Measurements from ENCODE around the gene PITRM1. TPM values are rescaled to one million over a fixed set of nuclear protein-coding genes. Genes with fewer than 3 reads are reported as not detected.
A peak's percentile ranks its signal among the peaks of the same experiment; 100 is the strongest.

PITRM1 gene
- total RNA-seq, 6 donors from 2014 or later, result 63.4 to 216 (median 77.5) TPM

DNA sequence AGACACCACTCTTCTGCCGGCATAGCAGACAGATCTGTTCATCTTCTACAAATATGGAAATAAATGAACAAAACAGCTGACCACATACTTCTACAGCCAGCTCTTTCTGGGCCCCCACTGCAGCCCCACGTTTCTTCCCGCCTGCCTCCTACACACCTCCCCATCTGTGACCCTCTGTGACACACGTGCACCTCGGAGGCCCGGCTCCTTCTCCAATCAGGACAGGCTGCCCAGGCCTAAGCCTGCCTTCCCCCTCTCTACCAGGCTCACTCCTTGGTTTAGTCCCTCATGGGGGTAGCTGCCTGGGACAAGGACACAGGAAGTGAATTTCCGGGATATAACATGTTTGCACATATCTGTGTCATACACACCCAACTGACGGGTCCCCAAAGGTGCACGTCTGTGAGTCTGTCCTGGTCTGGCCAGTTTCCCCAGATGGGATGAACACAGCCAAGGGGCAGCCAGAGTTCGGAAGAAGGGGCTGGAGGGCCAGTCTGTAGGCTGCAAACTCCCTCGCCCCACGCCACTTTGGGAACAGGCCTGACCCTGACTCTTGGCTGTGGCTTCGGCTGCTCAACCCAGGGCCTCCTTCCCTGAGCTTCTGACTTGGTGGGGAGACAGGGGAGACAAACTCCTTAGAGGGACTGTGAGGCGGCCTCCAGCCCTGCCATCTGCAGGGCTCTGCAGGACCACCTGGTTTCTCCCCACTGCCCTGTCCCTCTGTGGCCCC, 30.3 kb downstream of the PITRM1 start:
- ATAC-seq (ENCODE audit: low FRiP score in 2 of 2), result no peak
- H3K4me3 ChIP-seq, result no peak overlapping the region
- H3K9me3 ChIP-seq, result no peaks in the 10 kb centered on the region
- TF ChIP-seq POLR2A (IDR thresholded peaks at IDR 0.05) (no peak), POLR2AphosphoS5 (IDR thresholded peaks at IDR 0.05) (no peak), EP300 (IDR thresholded peaks at IDR 0.05) (no peak)
- TF ChIP-seq, protein P1, sequence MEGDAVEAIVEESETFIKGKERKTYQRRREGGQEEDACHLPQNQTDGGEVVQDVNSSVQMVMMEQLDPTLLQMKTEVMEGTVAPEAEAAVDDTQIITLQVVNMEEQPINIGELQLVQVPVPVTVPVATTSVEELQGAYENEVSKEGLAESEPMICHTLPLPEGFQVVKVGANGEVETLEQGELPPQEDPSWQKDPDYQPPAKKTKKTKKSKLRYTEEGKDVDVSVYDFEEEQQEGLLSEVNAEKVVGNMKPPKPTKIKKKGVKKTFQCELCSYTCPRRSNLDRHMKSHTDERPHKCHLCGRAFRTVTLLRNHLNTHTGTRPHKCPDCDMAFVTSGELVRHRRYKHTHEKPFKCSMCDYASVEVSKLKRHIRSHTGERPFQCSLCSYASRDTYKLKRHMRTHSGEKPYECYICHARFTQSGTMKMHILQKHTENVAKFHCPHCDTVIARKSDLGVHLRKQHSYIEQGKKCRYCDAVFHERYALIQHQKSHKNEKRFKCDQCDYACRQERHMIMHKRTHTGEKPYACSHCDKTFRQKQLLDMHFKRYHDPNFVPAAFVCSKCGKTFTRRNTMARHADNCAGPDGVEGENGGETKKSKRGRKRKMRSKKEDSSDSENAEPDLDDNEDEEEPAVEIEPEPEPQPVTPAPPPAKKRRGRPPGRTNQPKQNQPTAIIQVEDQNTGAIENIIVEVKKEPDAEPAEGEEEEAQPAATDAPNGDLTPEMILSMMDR (IDR thresholded peaks at IDR 0.05), result no peak
- H3K4me1 ChIP-seq, result no peaks in the 10 kb centered on the region
- peaks cover 57 to 100% (median 89%) of the 10 kb centered on the region in 4 donors for H3K36me3 ChIP-seq
- no peaks in the 10 kb centered on the region for H3K27me3 ChIP-seq
- DNase-seq, result no peak
- no peak overlapping the region for H3K27ac ChIP-seq
- WGBS, 2 donors, result 88 to 90% methylated on average over 8 to 14 of the region's 14 CpGs

DNA sequence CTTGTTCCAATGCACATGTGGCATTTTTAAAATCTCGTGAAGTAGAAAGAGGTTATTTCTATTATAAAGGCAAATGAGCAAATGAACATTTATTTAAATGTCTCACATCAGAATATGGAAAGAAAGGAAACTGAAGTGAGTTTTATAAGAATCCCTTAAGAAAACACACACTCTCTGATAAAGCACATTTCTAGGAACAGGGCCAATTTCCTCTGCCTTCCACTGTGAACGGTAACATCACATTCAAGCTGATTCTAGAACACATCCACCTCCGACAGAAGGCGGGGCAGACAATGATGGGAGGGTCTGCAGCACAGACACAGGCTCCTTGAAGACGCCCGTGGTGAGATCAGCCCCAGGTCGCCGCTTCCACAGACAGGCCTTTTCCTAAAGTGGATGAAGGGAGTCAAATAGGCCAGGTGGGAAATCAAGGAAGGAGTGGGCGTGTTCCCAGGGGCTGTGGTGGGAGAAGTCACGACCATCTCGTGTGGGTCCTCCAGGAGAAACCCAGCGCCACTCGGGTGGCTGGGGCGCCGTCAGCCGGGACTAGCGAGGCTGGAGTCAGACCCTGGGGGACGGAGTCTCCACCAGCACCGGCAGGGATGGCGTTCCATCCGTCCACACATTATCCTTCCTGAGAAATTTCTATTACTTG, 31.1 kb downstream of the PITRM1 start:
- Histone ChIP-seq H3K4me3 (no peak overlapping the region), H3K4me1 (no peaks in the 10 kb centered on the region), H3K9me3 (no peaks in the 10 kb centered on the region), H3K27me3 (no peaks in the 10 kb centered on the region), H3K27ac (no peak overlapping the region), H3K36me3 (peaks cover 55 to 100% (median 89%) of the 10 kb centered on the region in 4 donors)
- DNase-seq (peak in 1 of 2 donors; percentile 71), ATAC-seq (ENCODE audit: low FRiP score in 2 of 2) (no peak)
- 91 to 94% methylated on average over 21 of the region's 21 CpGs for WGBS, 2 donors
- no peak for TF ChIP-seq POLR2A (IDR thresholded peaks at IDR 0.05)
- TF ChIP-seq, protein P1 (IDR thresholded peaks at IDR 0.05), result no peak
- TF ChIP-seq POLR2AphosphoS5 (IDR thresholded peaks at IDR 0.05), result no peak
- TF ChIP-seq EP300 (IDR thresholded peaks at IDR 0.05), result no peak

DNA sequence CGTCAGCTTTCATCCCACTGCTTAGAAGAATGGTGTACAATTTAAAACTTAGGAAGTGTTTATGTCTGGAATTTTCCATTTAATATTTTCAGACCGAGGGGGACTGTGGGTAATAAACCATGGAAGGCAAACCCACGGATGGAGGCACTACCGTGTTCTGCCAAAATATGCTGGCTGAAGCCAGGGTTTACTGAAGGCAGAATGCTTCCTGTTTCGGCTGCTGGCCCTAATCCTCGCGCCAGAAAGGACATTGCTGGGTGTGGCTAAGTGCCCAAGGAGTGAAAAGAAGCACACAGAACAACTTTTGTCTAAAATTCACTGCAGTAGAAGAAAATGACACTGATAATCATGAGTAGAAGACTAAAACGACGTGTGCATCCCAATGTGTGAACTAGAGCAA, 32.3 kb downstream of the PITRM1 start:
- no peaks in the 10 kb centered on the region for H3K4me1 ChIP-seq
- no peak overlapping the region for H3K27ac ChIP-seq
- 73 to 89% methylated on average over 9 of the region's 9 CpGs for WGBS, 2 donors
- no peaks in the 10 kb centered on the region for H3K9me3 ChIP-seq
- no peak for TF ChIP-seq POLR2A (IDR thresholded peaks at IDR 0.05)
- TF ChIP-seq, protein P1 (IDR thresholded peaks at IDR 0.05), result no peak
- no peak for TF ChIP-seq POLR2AphosphoS5 (IDR thresholded peaks at IDR 0.05)
- TF ChIP-seq EP300 (IDR thresholded peaks at IDR 0.05), result no peak
- peaks cover 50 to 100% (median 88%) of the 10 kb centered on the region in 4 donors for H3K36me3 ChIP-seq
- no peak overlapping the region for H3K4me3 ChIP-seq
- no peak for DNase-seq
- no peaks in the 10 kb centered on the region for H3K27me3 ChIP-seq
- no peak for ATAC-seq (ENCODE audit: low FRiP score in 2 of 2)

DNA sequence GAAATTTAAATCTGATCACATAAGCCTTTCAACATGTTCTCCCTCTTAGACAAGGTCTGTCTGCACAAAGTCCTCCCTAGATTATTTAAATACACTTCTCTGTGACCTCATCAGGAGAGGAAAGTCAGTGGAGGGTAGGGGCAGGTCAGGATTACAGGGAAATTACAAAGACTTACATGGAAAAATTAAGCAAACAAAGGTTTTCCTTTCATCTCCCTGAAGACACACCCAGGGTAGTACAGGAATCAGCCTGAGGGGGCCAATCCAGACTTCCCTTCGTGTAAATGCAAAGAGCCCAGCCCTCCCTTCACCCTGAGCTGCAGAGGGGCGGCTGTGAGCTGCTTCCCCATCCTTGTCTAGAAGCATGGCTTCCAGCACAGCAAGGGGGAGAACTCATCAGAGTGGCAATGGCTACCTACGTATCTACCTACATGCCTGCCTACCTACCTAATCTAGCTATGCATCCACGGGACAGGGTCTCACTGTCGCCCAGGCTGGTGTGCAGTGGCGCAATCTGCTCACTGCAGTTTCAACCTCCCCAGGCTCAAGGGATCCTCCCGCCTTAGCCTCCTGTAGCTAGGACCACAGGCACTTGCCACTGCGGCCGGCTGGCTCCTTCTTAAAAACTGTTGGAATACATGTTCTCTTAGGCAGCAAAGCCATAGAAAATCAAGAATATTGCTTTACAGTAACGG, 33.2 kb downstream of the PITRM1 start:
- Histone ChIP-seq H3K27me3 (no peaks in the 10 kb centered on the region), H3K27ac (no peak overlapping the region), H3K4me1 (no peaks in the 10 kb centered on the region), H3K4me3 (no peak overlapping the region), H3K36me3 (peaks cover 49 to 100% (median 83%) of the 10 kb centered on the region in 4 donors), H3K9me3 (no peaks in the 10 kb centered on the region)
- DNase-seq, result no peak
- ATAC-seq (ENCODE audit: low FRiP score in 2 of 2), result no peak
- WGBS, 2 donors, result 83 to 93% methylated on average over 10 of the region's 10 CpGs
- TF ChIP-seq, protein P1 (IDR thresholded peaks at IDR 0.05), result no peak
- TF ChIP-seq EP300 (IDR thresholded peaks at IDR 0.05) (no peak), POLR2AphosphoS5 (IDR thresholded peaks at IDR 0.05) (no peak), POLR2A (IDR thresholded peaks at IDR 0.05) (no peak)

Data from upper lobe of left lung (tissue), 6 donors.